ENCODE results near the gene FGF10. TPM values are rescaled to one million over a fixed set of nuclear protein-coding genes. Genes with fewer than 3 reads are reported as not detected.

The FGF10 gene
- total RNA-seq, 1 donor from 2014 or later: not detected

- no peaks in the 10 kb centered on the region for H3K4me1 Mint-ChIP-seq (ENCODE audit: unreplicated experiment)
- H3K4me3 Mint-ChIP-seq (ENCODE audit: unreplicated experiment): no peak overlapping the region
- no peak for DNase-seq (ENCODE audit: extremely low spot score, unreplicated experiment)
- TF ChIP-seq CTCF (IDR thresholded peaks at IDR 0.05): no peak
- no peaks in the 10 kb centered on the region for H3K27me3 Mint-ChIP-seq (ENCODE audit: unreplicated experiment)
- H3K9me3 Mint-ChIP-seq (ENCODE audit: unreplicated experiment): no peaks in the 10 kb centered on the region
- no peaks in the 10 kb centered on the region for H3K36me3 Mint-ChIP-seq (ENCODE audit: unreplicated experiment)
- no peak overlapping the region for H3K27ac Mint-ChIP-seq (ENCODE audit: unreplicated experiment)
Observed at GRCh38 chr5:44275329-44275728, 113.9 kb downstream of the FGF10 start.

GRCh38 chr5:44267909-44268308 is 121.3 kb downstream of the FGF10 start:
- no peaks in the 10 kb centered on the region for H3K27me3 Mint-ChIP-seq (ENCODE audit: unreplicated experiment)
- no peaks in the 10 kb centered on the region for H3K9me3 Mint-ChIP-seq (ENCODE audit: unreplicated experiment)
- H3K4me1 Mint-ChIP-seq (ENCODE audit: unreplicated experiment): no peaks in the 10 kb centered on the region
- H3K36me3 Mint-ChIP-seq (ENCODE audit: unreplicated experiment): no peaks in the 10 kb centered on the region
- no peak for TF ChIP-seq CTCF (IDR thresholded peaks at IDR 0.05)
- DNase-seq (ENCODE audit: extremely low spot score, unreplicated experiment): no peak
- no peak overlapping the region for H3K27ac Mint-ChIP-seq (ENCODE audit: unreplicated experiment)
- no peak overlapping the region for H3K4me3 Mint-ChIP-seq (ENCODE audit: unreplicated experiment)

GRCh38 chr5:44266882-44267576 is 122.2 kb downstream of the FGF10 start:
- no peak overlapping the region for H3K4me3 Mint-ChIP-seq (ENCODE audit: unreplicated experiment)
- no peak for TF ChIP-seq CTCF (IDR thresholded peaks at IDR 0.05)

GRCh38 chr5:44265713-44266112 is 123.5 kb downstream of the FGF10 start:
- no peaks in the 10 kb centered on the region for H3K27me3 Mint-ChIP-seq (ENCODE audit: unreplicated experiment)
- no peaks in the 10 kb centered on the region for H3K9me3 Mint-ChIP-seq (ENCODE audit: unreplicated experiment)
- H3K27ac Mint-ChIP-seq (ENCODE audit: unreplicated experiment): no peak overlapping the region
- no peak overlapping the region for H3K4me3 Mint-ChIP-seq (ENCODE audit: unreplicated experiment)
- no peaks in the 10 kb centered on the region for H3K4me1 Mint-ChIP-seq (ENCODE audit: unreplicated experiment)
- no peak for TF ChIP-seq CTCF (IDR thresholded peaks at IDR 0.05)
- DNase-seq (ENCODE audit: extremely low spot score, unreplicated experiment): no peak
- no peaks in the 10 kb centered on the region for H3K36me3 Mint-ChIP-seq (ENCODE audit: unreplicated experiment)

More at GRCh38 chr5:44266882-44267576, 122.2 kb downstream of the FGF10 start:
- no peak for DNase-seq (ENCODE audit: extremely low spot score, unreplicated experiment)
- Mint-ChIP-seq H3K9me3 (ENCODE audit: unreplicated experiment) (no peaks in the 10 kb centered on the region), H3K4me1 (ENCODE audit: unreplicated experiment) (no peaks in the 10 kb centered on the region), H3K27me3 (ENCODE audit: unreplicated experiment) (no peaks in the 10 kb centered on the region), H3K36me3 (ENCODE audit: unreplicated experiment) (no peaks in the 10 kb centered on the region), H3K27ac (ENCODE audit: unreplicated experiment) (no peak overlapping the region)

- Mint-ChIP-seq H3K27me3 (ENCODE audit: unreplicated experiment) (no peaks in the 10 kb centered on the region), H3K9me3 (ENCODE audit: unreplicated experiment) (no peaks in the 10 kb centered on the region), H3K4me1 (ENCODE audit: unreplicated experiment) (no peaks in the 10 kb centered on the region), H3K27ac (ENCODE audit: unreplicated experiment) (no peak overlapping the region), H3K4me3 (ENCODE audit: unreplicated experiment) (no peak overlapping the region), H3K36me3 (ENCODE audit: unreplicated experiment) (no peaks in the 10 kb centered on the region)
- TF ChIP-seq CTCF (IDR thresholded peaks at IDR 0.05): no peak
- no peak for DNase-seq (ENCODE audit: extremely low spot score, unreplicated experiment)
Observed at GRCh38 chr5:44260793-44261192, 128.4 kb downstream of the FGF10 start.
